ENCODE measurements around the gene WWOX.

DNA sequence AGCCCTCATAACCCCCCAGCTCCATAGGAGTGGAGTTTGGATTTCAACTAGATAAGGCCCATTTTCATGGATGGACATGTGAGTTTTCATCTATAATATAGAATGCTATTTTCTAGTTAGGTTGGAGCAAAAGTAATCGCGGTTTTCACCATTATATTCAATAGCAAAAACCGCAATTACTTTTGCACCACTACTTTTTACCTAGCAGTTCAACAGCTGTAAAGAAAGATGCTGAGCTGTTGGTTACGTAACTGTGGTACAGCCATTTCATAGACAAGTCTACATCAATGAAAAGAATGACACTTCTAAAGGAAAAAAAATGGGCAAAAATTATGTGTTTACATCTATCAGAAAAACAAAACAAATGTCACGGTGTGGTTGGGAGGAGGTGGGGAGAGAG, 993.4 kb downstream of the WWOX start:
- TF ChIP-seq, protein P1, sequence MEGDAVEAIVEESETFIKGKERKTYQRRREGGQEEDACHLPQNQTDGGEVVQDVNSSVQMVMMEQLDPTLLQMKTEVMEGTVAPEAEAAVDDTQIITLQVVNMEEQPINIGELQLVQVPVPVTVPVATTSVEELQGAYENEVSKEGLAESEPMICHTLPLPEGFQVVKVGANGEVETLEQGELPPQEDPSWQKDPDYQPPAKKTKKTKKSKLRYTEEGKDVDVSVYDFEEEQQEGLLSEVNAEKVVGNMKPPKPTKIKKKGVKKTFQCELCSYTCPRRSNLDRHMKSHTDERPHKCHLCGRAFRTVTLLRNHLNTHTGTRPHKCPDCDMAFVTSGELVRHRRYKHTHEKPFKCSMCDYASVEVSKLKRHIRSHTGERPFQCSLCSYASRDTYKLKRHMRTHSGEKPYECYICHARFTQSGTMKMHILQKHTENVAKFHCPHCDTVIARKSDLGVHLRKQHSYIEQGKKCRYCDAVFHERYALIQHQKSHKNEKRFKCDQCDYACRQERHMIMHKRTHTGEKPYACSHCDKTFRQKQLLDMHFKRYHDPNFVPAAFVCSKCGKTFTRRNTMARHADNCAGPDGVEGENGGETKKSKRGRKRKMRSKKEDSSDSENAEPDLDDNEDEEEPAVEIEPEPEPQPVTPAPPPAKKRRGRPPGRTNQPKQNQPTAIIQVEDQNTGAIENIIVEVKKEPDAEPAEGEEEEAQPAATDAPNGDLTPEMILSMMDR (IDR thresholded peaks at IDR 0.05): no peak
- TF ChIP-seq POLR2A (IDR thresholded peaks at IDR 0.05): no peak
- TF ChIP-seq EP300 (IDR thresholded peaks at IDR 0.05): no peak
